Endothelial cell of umbilical vein (primary cell): ENCODE data around the gene TTC9B. TPM values are rescaled to one million over a fixed set of nuclear protein-coding genes. Genes with fewer than 3 reads are reported as not detected.
A peak's percentile ranks its signal among the peaks of the same experiment; 100 is the strongest.

Experiments used
- BruUV-seq: library from RNA; stranded (reverse); fragments of 400-500 nt; replicated peaks from 2 replicates; lab custom pipeline; 2021; lab: Mats Ljungman, UMichigan
- CTCF ChIA-PET: fragments of 300-600, 350-600 bp; sonication (Branson Sonifier 250); formaldehyde crosslinking; loops from one replicate; lab custom pipeline; 2021; ENCODE audit warnings: antibody characterized with exemption, inconsistent platforms; lab: Charles Lee
- POLR2A ChIA-PET: fragments of 300-600, 350-600 bp; sonication (Branson Sonifier 250); formaldehyde crosslinking; loops from one replicate; lab custom pipeline; 2021; ENCODE audit warnings: antibody characterized with exemption, inconsistent platforms; lab: Charles Lee
- DNase-seq: peaks from one replicate; pipeline ENCODE4 v3.0.0-alpha.2; 2011; ENCODE audit warnings: low read depth, low spot score
- FAIRE-seq: peaks from 2 replicates; lab custom pipeline; 2011; peaks lifted over from hg19 to GRCh38; lab: Jason Lieb, UNC
- H2AFZ ChIP-seq: 2 replicates; pipeline ENCODE4 v1.6.0; 2012; ENCODE audit warnings: low read depth, low read length, control low read depth, inconsistent platforms
- H3K27ac ChIP-seq: 2 replicates; pipeline ENCODE4 v1.5.1; 2011; ENCODE audit warnings: low read depth, mild to moderate bottlenecking, control low read depth, low read length, moderate library complexity; ENCODE audit not compliant: insufficient read depth
- H3K27me3 ChIP-seq, 2 experiments: 2 replicates each; pipeline versions ENCODE4 v1.6.0 to v1.6.1; 2011; ENCODE audit warnings: low read length in 2 of 2, mixed read lengths in 1 of 2; ENCODE audit not compliant: control insufficient read depth in 2 of 2, insufficient read depth in 2 of 2
- H3K36me3 ChIP-seq, 2 experiments: 2 replicates in 1 of 2; 3 replicates in 1 of 2; pipeline ENCODE4 v1.5.1; 2011; ENCODE audit warnings: low read length in 2 of 2, mild to moderate bottlenecking in 1 of 2, moderate library complexity in 1 of 2; ENCODE audit not compliant: control insufficient read depth in 2 of 2, insufficient read depth in 2 of 2; ENCODE audit errors: extremely low read depth in 1 of 2
- H3K4me1 ChIP-seq: 3 replicates; pipeline ENCODE4 v1.5.1; 2011; ENCODE audit warnings: mild to moderate bottlenecking, low read length; ENCODE audit not compliant: control insufficient read depth, insufficient read depth; ENCODE audit errors: extremely low read depth
- H3K4me2 ChIP-seq: 2 replicates; pipeline ENCODE4 v1.6.1; 2011; ENCODE audit warnings: low read length, control low read depth, mixed read lengths; ENCODE audit not compliant: insufficient read depth
- H3K4me3 ChIP-seq, 3 experiments: fragments of 200-600 bp in 1 of 3; sonication (generic), shearing (Covaris generic) in 1 of 3; replicated peaks in 1 of 3; 2 replicates each; pipeline ENCODE4 v1.5.1; 2011 to 2016; ENCODE audit warnings: control low read depth in 3 of 3, low read length in 3 of 3, mild to moderate bottlenecking in 2 of 3, inconsistent platforms in 1 of 3, low read depth in 1 of 3, moderate library complexity in 1 of 3; ENCODE audit not compliant: insufficient read depth in 1 of 3
- H3K79me2 ChIP-seq: 2 replicates; pipeline ENCODE4 v1.6.0; 2012; ENCODE audit warnings: low read length, inconsistent platforms; ENCODE audit not compliant: control insufficient read depth, insufficient read depth
- H3K9ac ChIP-seq: replicated peaks from 2 replicates; pipeline ENCODE3; 2011; ENCODE audit warnings: low read length, control low read depth; ENCODE audit not compliant: insufficient read depth; ENCODE audit errors: extremely low read depth
- H3K9me1 ChIP-seq: replicated peaks from 3 replicates; pipeline ENCODE4 v1.6.0; 2011; ENCODE audit warnings: mild to moderate bottlenecking, low read length; ENCODE audit not compliant: control insufficient read depth, insufficient read depth; ENCODE audit errors: extremely low read depth
- H3K9me3 ChIP-seq: replicated peaks from 2 replicates; pipeline ENCODE4 v1.5.1; 2012; ENCODE audit warnings: low read length, inconsistent platforms; ENCODE audit not compliant: control insufficient read depth, insufficient read depth
- H4K20me1 ChIP-seq: replicated peaks from 2 replicates; pipeline ENCODE3; 2011; ENCODE audit warnings: mild to moderate bottlenecking, low read length; ENCODE audit not compliant: control insufficient read depth, insufficient read depth; ENCODE audit errors: extremely low read depth
- EZH2 ChIP-seq: IDR thresholded peaks from 2 replicates; pipeline ENCODE4 v1.6.1; 2012; ENCODE audit warnings: borderline replicate concordance, low read depth, mild to moderate bottlenecking, moderate library complexity, low read length, inconsistent platforms; ENCODE audit not compliant: severe bottlenecking
- FOS ChIP-seq: IDR thresholded peaks from 2 replicates; pipeline ENCODE4 v1.6.1; 2011; ENCODE audit warnings: mild to moderate bottlenecking, low read length, moderate library complexity, borderline replicate concordance; ENCODE audit not compliant: insufficient read depth
- GATA2 ChIP-seq: IDR thresholded peaks from 2 replicates; pipeline ENCODE4 v1.7.0; 2011; ENCODE audit warnings: low read depth, mild to moderate bottlenecking, moderate library complexity, mixed read lengths, low read length; ENCODE audit not compliant: insufficient read length, insufficient read depth
- JUN ChIP-seq: IDR thresholded peaks from 2 replicates; pipeline ENCODE4 v1.6.1; 2011; ENCODE audit warnings: borderline replicate concordance, low read depth; ENCODE audit not compliant: insufficient read length, insufficient read depth
- MYC ChIP-seq: IDR thresholded peaks from one replicate; pipeline ENCODE4 v1.6.1; 2011; ENCODE audit warnings: mild to moderate bottlenecking, low read depth, low read length
- POLR2A ChIP-seq: IDR thresholded peaks from 2 replicates; pipeline ENCODE4 v1.6.1; 2012; ENCODE audit warnings: low read depth, mild to moderate bottlenecking, control low read depth, low read length
- POLR2AphosphoS5 ChIP-seq: IDR thresholded peaks from 2 replicates; pipeline ENCODE4 v1.6.1; 2012; ENCODE audit warnings: low read depth, mild to moderate bottlenecking, control low read depth, low read length, moderate library complexity; ENCODE audit not compliant: insufficient read depth
- dilution Hi-C: fragments of 300-500 bp; cut with MboI; formaldehyde crosslinking; loops from one replicate; pipeline ENCODE4 v1.15.0; 2019; ENCODE audit warnings: low sequenced_read_pairs; ENCODE audit not compliant: extremely low pct_ligation_motif_present
- intact Hi-C: fragments of 100-400 bp; cut with micrococcal nuclease; formaldehyde crosslinking; loops from one replicate; pipeline ENCODE4 v1.10.0; 2022
- polyA plus RNA-seq, 4 experiments: library from polyadenylated mRNA; depleted of rRNA in 3 of 4; stranded (reverse) in 3 of 4; unstranded in 1 of 4; fragments of >200 nt; gene quantifications; 2 replicates each; pipeline versions ENCODE4 v1.2.1 to v1.2.3, GENCODE V29; 2011 to 2012; ENCODE audit warnings: missing spikeins in 1 of 4
- total RNA-seq: library from RNA; stranded (reverse); gene quantifications from 2 replicates; pipeline ENCODE4 v1.2.3, GENCODE V29; 2021
- TF ChIP-seq, protein P1 (sequence below), 2 donors: IDR thresholded peaks; 1 replicate in 1 of 2; 2 replicates in 1 of 2; pipeline ENCODE4 v1.5.1; 2011; ENCODE audit warnings: low read length in 2 of 2, mild to moderate bottlenecking in 2 of 2, moderate library complexity in 2 of 2, control low read depth in 1 of 2, inconsistent platforms in 1 of 2, low read depth in 1 of 2; ENCODE audit not compliant: insufficient read depth in 1 of 2; ENCODE audit errors: extremely low read depth in 1 of 2
- TF ChIP-seq, protein P2 (sequence below): IDR thresholded peaks from 2 replicates; pipeline ENCODE4 v1.6.1; 2011; ENCODE audit not compliant: insufficient read depth, insufficient read length

The TTC9B gene
- total and polyA plus RNA-seq, 2 donors (not counting 3 experiments of a cell fraction or from before 2014, with no cell fraction given): not detected

DNA sequence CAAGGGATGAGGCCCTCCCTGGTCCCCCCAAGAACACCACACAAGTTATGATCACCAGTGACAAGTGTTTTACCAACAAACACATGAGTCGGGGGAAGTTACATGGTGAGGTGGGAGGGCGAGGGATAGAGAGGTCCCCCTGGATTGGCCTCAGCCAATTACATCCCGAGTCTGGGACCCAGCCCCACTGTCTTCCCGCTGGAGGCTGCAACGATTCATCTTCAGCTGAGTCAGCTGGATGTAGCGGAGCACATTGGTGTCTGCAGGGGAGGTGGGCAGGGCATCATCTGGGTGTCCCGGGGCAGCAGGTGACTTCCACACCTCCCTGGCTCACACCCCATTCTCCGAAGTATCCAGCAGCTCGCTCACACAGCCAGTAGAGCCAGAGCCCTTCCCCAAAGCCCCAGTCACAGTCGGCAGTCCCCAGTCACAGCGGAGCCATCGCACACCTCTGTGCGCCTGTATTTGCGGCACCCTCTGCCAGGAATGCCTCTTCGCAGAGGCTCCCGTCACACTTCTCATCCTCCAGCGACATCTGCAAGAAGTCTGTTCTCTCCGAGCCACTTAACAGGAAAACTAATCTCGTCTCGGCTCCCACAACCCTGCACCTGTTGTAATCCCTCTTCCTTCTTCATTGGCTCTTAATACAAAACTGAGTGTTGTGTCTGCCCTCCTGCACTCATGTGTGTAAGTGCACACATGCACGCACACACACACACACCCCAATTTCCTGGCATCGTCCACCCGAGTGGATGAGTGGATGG, 2.0 kb downstream of the TTC9B start:
- Histone ChIP-seq H3K9me3 (no peaks in the 10 kb centered on the region), H3K27me3 (peaks cover 18% of the 10 kb centered on the region in 2 experiments), H3K9me1 (no peaks in the 10 kb centered on the region), H3K36me3 (no peaks in the 10 kb centered on the region), H3K27ac (no peak overlapping the region), H3K79me2 (no peaks in the 10 kb centered on the region), H3K9ac (no peak overlapping the region), H4K20me1 (no peaks in the 10 kb centered on the region), H3K4me1 (peaks cover 11% of the 10 kb centered on the region), H3K4me3 (no peak overlapping the region), H2AFZ (no peak overlapping the region), H3K4me2 (no peak overlapping the region)
- BruUV-seq: no TSS peak
- intact Hi-C loops (no loop called here), dilution Hi-C loops (no loop called here)
- DNase-seq: no peak
- CTCF ChIA-PET: no interaction called here
- FAIRE-seq: no peak
- TF ChIP-seq EZH2 (peak; percentile 33), FOS (no peak)
- POLR2A ChIA-PET: no interaction called here

DNA sequence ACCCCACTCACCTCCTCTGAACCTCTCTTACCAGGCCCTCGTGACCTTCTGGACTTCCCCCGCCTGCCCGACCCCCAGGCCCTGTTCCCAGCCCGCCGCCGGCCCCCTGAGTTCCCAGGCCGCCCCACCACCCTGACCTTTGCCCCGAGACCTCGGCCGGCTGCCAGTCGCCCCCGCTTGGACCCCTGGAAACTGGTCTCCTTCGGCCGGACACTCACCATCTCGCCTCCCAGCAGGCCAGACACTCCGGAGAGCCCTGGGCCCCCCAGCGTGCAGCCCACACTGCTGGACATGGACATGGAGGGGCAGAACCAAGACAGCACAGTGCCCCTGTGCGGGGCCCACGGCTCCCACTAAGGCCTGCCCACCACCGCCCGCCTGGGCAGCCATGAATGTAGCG, 3.2 kb downstream of the TTC9B start:
- ChIA-PET CTCF (no interaction called here), POLR2A (no interaction called here)
- DNase-seq: no peak
- Histone ChIP-seq H3K27me3 (peaks cover 18% of the 10 kb centered on the region in 2 experiments), H4K20me1 (no peaks in the 10 kb centered on the region), H2AFZ (no peak overlapping the region), H3K27ac (no peak overlapping the region), H3K4me2 (no peak overlapping the region), H3K9me1 (no peaks in the 10 kb centered on the region), H3K9me3 (no peaks in the 10 kb centered on the region), H3K36me3 (no peaks in the 10 kb centered on the region), H3K9ac (no peak overlapping the region), H3K4me1 (peaks cover 8% of the 10 kb centered on the region), H3K79me2 (no peaks in the 10 kb centered on the region), H3K4me3 (no peak overlapping the region)
- BruUV-seq: no TSS peak
- dilution Hi-C loops: no loop called here
- no peak for FAIRE-seq
- TF ChIP-seq POLR2AphosphoS5 (no peak), JUN (no peak), EZH2 (no peak), POLR2A (no peak), MYC (no peak), FOS (no peak), GATA2 (no peak)
- TF ChIP-seq, protein P1, sequence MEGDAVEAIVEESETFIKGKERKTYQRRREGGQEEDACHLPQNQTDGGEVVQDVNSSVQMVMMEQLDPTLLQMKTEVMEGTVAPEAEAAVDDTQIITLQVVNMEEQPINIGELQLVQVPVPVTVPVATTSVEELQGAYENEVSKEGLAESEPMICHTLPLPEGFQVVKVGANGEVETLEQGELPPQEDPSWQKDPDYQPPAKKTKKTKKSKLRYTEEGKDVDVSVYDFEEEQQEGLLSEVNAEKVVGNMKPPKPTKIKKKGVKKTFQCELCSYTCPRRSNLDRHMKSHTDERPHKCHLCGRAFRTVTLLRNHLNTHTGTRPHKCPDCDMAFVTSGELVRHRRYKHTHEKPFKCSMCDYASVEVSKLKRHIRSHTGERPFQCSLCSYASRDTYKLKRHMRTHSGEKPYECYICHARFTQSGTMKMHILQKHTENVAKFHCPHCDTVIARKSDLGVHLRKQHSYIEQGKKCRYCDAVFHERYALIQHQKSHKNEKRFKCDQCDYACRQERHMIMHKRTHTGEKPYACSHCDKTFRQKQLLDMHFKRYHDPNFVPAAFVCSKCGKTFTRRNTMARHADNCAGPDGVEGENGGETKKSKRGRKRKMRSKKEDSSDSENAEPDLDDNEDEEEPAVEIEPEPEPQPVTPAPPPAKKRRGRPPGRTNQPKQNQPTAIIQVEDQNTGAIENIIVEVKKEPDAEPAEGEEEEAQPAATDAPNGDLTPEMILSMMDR (IDR thresholded peaks at IDR 0.05; ENCODE audit: extremely low read depth in 1 of 2, insufficient read depth in 1 of 2, low read depth in 1 of 2, low read length in 2 of 2): no peak
- TF ChIP-seq, protein P2, sequence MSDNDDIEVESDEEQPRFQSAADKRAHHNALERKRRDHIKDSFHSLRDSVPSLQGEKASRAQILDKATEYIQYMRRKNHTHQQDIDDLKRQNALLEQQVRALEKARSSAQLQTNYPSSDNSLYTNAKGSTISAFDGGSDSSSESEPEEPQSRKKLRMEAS: no peak
- intact Hi-C loops: no loop called here
